Neuronal stem cell (in vitro differentiated cells): ENCODE measurements around the gene RYR1.

ENCODE experiments used
- DNase-seq: peaks from one replicate; pipeline ENCODE4 v3.0.0-alpha.2; 2013; ENCODE audit warnings: low spot score
- H2AFZ ChIP-seq: one replicate; pipeline ENCODE4 v1.6.1; 2013; ENCODE audit warnings: mild to moderate bottlenecking, low read length, inconsistent platforms
- H2AK5ac ChIP-seq: 2 replicates; pipeline ENCODE4 v1.6.1; 2013; ENCODE audit warnings: low read depth, mild to moderate bottlenecking, inconsistent platforms, low read length, moderate library complexity, mixed read lengths
- H2BK120ac ChIP-seq: 2 replicates; pipeline ENCODE4 v1.6.1; 2013; ENCODE audit warnings: low read depth, mild to moderate bottlenecking, inconsistent platforms, low read length, moderate library complexity, mixed read lengths
- H2BK12ac ChIP-seq: one replicate; pipeline ENCODE4 v1.6.1; 2013; ENCODE audit warnings: low read length, inconsistent platforms
- H2BK15ac ChIP-seq: 2 replicates; pipeline ENCODE4 v1.6.1; 2013; ENCODE audit warnings: mild to moderate bottlenecking, low read length, inconsistent platforms, mixed read lengths
- H2BK5ac ChIP-seq: one replicate; pipeline ENCODE4 v1.6.1; 2013; ENCODE audit warnings: inconsistent platforms, mild to moderate bottlenecking, low read length, moderate library complexity
- H3K14ac ChIP-seq: one replicate; pipeline ENCODE4 v1.6.1; 2013; ENCODE audit warnings: low read length, inconsistent platforms
- H3K18ac ChIP-seq: 2 replicates; pipeline ENCODE4 v1.6.1; 2013; ENCODE audit warnings: low read length, inconsistent platforms
- H3K23ac ChIP-seq: 2 replicates; pipeline ENCODE4 v1.6.1; 2013; ENCODE audit warnings: low read depth, mild to moderate bottlenecking, mixed read lengths, low read length, inconsistent platforms; ENCODE audit not compliant: poor library complexity
- H3K27ac ChIP-seq: replicated peaks from 3 replicates; pipeline ENCODE4 v1.5.1; 2013; ENCODE audit warnings: low read length, inconsistent platforms
- H3K27me3 ChIP-seq, 3 experiments: 2 replicates each; pipeline ENCODE4 v1.6.1; 2013; ENCODE audit warnings: low read length in 3 of 3, mild to moderate bottlenecking in 2 of 3, inconsistent platforms in 1 of 3, low read depth in 1 of 3, mixed read lengths in 1 of 3, moderate library complexity in 1 of 3; ENCODE audit not compliant: control insufficient read depth in 3 of 3, insufficient read depth in 3 of 3
- H3K36me3 ChIP-seq, 2 donors: replicated peaks in 1 of 2; 2 replicates each; pipeline ENCODE4 v1.6.1; 2013; ENCODE audit warnings: low read length in 2 of 2; ENCODE audit not compliant: control insufficient read depth in 2 of 2, insufficient read depth in 2 of 2
- H3K4ac ChIP-seq: 2 replicates; pipeline ENCODE4 v1.6.1; 2013; ENCODE audit warnings: inconsistent platforms, mild to moderate bottlenecking, low read length, moderate library complexity
- H3K4me1 ChIP-seq, 2 donors: 1 replicate in 1 of 2; 2 replicates in 1 of 2; pipeline ENCODE4 v1.6.1; 2013; ENCODE audit warnings: low read length in 2 of 2, low read depth in 1 of 2; ENCODE audit not compliant: control insufficient read depth in 2 of 2, insufficient read depth in 1 of 2
- H3K4me2 ChIP-seq: one replicate; pipeline ENCODE4 v1.6.1; 2013; ENCODE audit warnings: mild to moderate bottlenecking, low read length, inconsistent platforms; ENCODE audit not compliant: insufficient read depth, poor library complexity, severe bottlenecking
- H3K4me3 ChIP-seq, 2 donors: 2 replicates each; pipeline ENCODE4 v1.5.1; 2013; ENCODE audit warnings: low read length in 2 of 2, mild to moderate bottlenecking in 2 of 2, inconsistent platforms in 1 of 2, moderate library complexity in 1 of 2
- H3K79me1 ChIP-seq: one replicate; pipeline ENCODE4 v1.6.1; 2013; ENCODE audit warnings: low read depth, mild to moderate bottlenecking, inconsistent platforms, low read length, moderate library complexity
- H3K9ac ChIP-seq: one replicate; pipeline ENCODE4 v1.6.1; 2013; ENCODE audit warnings: mild to moderate bottlenecking, low read depth, low read length, inconsistent platforms; ENCODE audit not compliant: poor library complexity
- H3K9me3 ChIP-seq, 2 donors: replicated peaks in 1 of 2; 2 replicates each; pipeline versions ENCODE3 to v1.6.1; 2013; ENCODE audit warnings: low read length in 2 of 2, mild to moderate bottlenecking in 2 of 2, inconsistent platforms in 1 of 2, low read depth in 1 of 2, mixed read lengths in 1 of 2, moderate library complexity in 1 of 2; ENCODE audit not compliant: control insufficient read depth in 2 of 2, insufficient read depth in 1 of 2
- H4K8ac ChIP-seq: one replicate; pipeline ENCODE4 v1.6.1; 2013; ENCODE audit warnings: low read depth, mild to moderate bottlenecking, inconsistent platforms, low read length, moderate library complexity
- H4K91ac ChIP-seq: one replicate; pipeline ENCODE4 v1.6.1; 2013; ENCODE audit warnings: low read length, low read depth, mild to moderate bottlenecking, inconsistent platforms; ENCODE audit not compliant: poor library complexity
- WGBS, 2 donors: extraction: QIAGEN DNeasy Blood & Tissue Kit; methylation state at CpG; one replicate each; pipeline ENCODE4 v1.1.7; 2013; ENCODE audit warnings: missing lambda C conversion rate in 2 of 2, mixed read lengths in 1 of 2; ENCODE audit not compliant: insufficient read length in 2 of 2, insufficient replicate concordance in 1 of 2; ENCODE audit errors: extremely low coverage in 2 of 2; 5-methylcytosine and 5-hydroxymethylcytosine counted together

RYR1 gene

GRCh38 chr19:38606131-38606530, 172.6 kb downstream of the RYR1 start:
- DNase-seq = no peak
- no CpG with 5 or more reads among the region's 6 CpGs for WGBS, 2 donors

GRCh38 chr19:38614289-38614688, 180.8 kb downstream of the RYR1 start:
- H3K79me1 ChIP-seq = peaks cover 1% of the 10 kb centered on the region
- H2BK5ac ChIP-seq = no peak overlapping the region
- no peak overlapping the region for H2BK12ac ChIP-seq
- no peak overlapping the region for H3K14ac ChIP-seq
- H3K27ac ChIP-seq = no peak overlapping the region
- H3K36me3 ChIP-seq = no peaks in the 10 kb centered on the region
- no peak overlapping the region for H3K4me3 ChIP-seq
- H3K4ac ChIP-seq = no peak overlapping the region
- peak overlapping the region; percentile 38 for H3K23ac ChIP-seq
- no peak overlapping the region for H4K8ac ChIP-seq
- H2AFZ ChIP-seq = no peak overlapping the region
- no peak overlapping the region for H3K18ac ChIP-seq
- no peaks in the 10 kb centered on the region for H3K9me3 ChIP-seq
- no peak overlapping the region for H3K4me2 ChIP-seq
- no peak overlapping the region for H2BK15ac ChIP-seq
- WGBS, 2 donors = no CpG with 5 or more reads among the region's 3 CpGs
- H3K27me3 ChIP-seq = no peaks in the 10 kb centered on the region
- no peak overlapping the region for H4K91ac ChIP-seq
- no peak overlapping the region for H2BK120ac ChIP-seq
- H3K9ac ChIP-seq = no peak overlapping the region
- H3K4me1 ChIP-seq = peaks cover 4 to 7% of the 10 kb centered on the region in 2 donors
- peak overlapping the region; percentile 81 for H2AK5ac ChIP-seq
- DNase-seq = no peak

More at GRCh38 chr19:38606131-38606530, 172.6 kb downstream of the RYR1 start:
- Histone ChIP-seq H3K18ac (peak overlapping the region; percentile 38), H3K36me3 (no peaks in the 10 kb centered on the region), H3K79me1 (no peaks in the 10 kb centered on the region), H3K27me3 (no peaks in the 10 kb centered on the region), H3K14ac (no peak overlapping the region), H2BK12ac (peak overlapping the region; percentile 22), H4K8ac (no peak overlapping the region), H3K23ac (no peak overlapping the region), H3K4me1 (peaks cover 0 to 2% of the 10 kb centered on the region in 2 donors), H2BK120ac (no peak overlapping the region), H2BK5ac (no peak overlapping the region), H3K27ac (no peak overlapping the region), H2AFZ (no peak overlapping the region), H4K91ac (no peak overlapping the region), H2BK15ac (no peak overlapping the region), H3K4ac (no peak overlapping the region), H3K4me3 (no peak overlapping the region), H3K4me2 (no peak overlapping the region), H2AK5ac (peak overlapping the region; percentile 74), H3K9ac (no peak overlapping the region), H3K9me3 (no peaks in the 10 kb centered on the region)

- Histone ChIP-seq H3K27ac (no peak overlapping the region), H3K4me3 (no peak overlapping the region), H2AK5ac (no peak overlapping the region), H3K4ac (no peak overlapping the region), H2BK120ac (no peak overlapping the region), H3K14ac (no peak overlapping the region), H2BK5ac (no peak overlapping the region), H3K36me3 (peaks cover under 1 to 1% of the 10 kb centered on the region in 2 donors), H2BK12ac (no peak overlapping the region), H3K23ac (no peak overlapping the region), H4K8ac (no peak overlapping the region), H3K9me3 (no peaks in the 10 kb centered on the region), H2AFZ (peak overlapping the region; percentile 28), H3K9ac (no peak overlapping the region), H3K79me1 (peaks cover 8% of the 10 kb centered on the region), H3K4me1 (peaks cover 9 to 10% of the 10 kb centered on the region in 2 donors), H3K4me2 (no peak overlapping the region), H3K27me3 (no peaks in the 10 kb centered on the region), H3K18ac (no peak overlapping the region), H4K91ac (no peak overlapping the region), H2BK15ac (no peak overlapping the region)
- DNase-seq = no peak
- WGBS, 2 donors = no CpG with 5 or more reads among the region's 7 CpGs
Measured at GRCh38 chr19:38615007-38615581, 181.6 kb downstream of the RYR1 start.

- no CpG with 5 or more reads among the region's 6 CpGs for WGBS, 2 donors
- no peak overlapping the region for H3K23ac ChIP-seq
- no peak overlapping the region for H3K27ac ChIP-seq
- H2AFZ ChIP-seq = no peak overlapping the region
- peaks cover 8% of the 10 kb centered on the region for H3K79me1 ChIP-seq
- no peak overlapping the region for H4K8ac ChIP-seq
- H3K4ac ChIP-seq = no peak overlapping the region
- H2BK120ac ChIP-seq = no peak overlapping the region
- no peak overlapping the region for H3K9ac ChIP-seq
- H3K9me3 ChIP-seq = no peaks in the 10 kb centered on the region
- no peak overlapping the region for H4K91ac ChIP-seq
- no peak overlapping the region for H3K14ac ChIP-seq
- no peak overlapping the region for H2AK5ac ChIP-seq
- H2BK5ac ChIP-seq = no peak overlapping the region
- peaks cover 9 to 10% of the 10 kb centered on the region in 2 donors for H3K4me1 ChIP-seq
- no peaks in the 10 kb centered on the region for H3K27me3 ChIP-seq
- no peak overlapping the region for H3K18ac ChIP-seq
- no peak for DNase-seq
- peaks cover 6 to 12% of the 10 kb centered on the region in 2 donors for H3K36me3 ChIP-seq
- no peak overlapping the region for H2BK15ac ChIP-seq
- no peak overlapping the region for H2BK12ac ChIP-seq
- H3K4me2 ChIP-seq = no peak overlapping the region
- H3K4me3 ChIP-seq = no peak overlapping the region
Measured at GRCh38 chr19:38616265-38616664, 182.8 kb downstream of the RYR1 start.
